Right hindlimb (tissue), 1 donor: Measurements from ENCODE around the gene DKK3.

Experiments
- DNase-seq: peaks from one replicate; pipeline ENCODE4 v3.0.0-alpha.2; 2018

The DKK3 gene

GRCh38 chr11:11966354-11966741 lies 42.1 kb downstream of the DKK3 start:
- no peak for DNase-seq

- no peak for DNase-seq
These were observed 42.6 kb downstream of the DKK3 start for GRCh38 chr11:11965656-11966353.

GRCh38 chr11:11965192-11965591 lies 43.2 kb downstream of the DKK3 start:
- no peak for DNase-seq

DNA sequence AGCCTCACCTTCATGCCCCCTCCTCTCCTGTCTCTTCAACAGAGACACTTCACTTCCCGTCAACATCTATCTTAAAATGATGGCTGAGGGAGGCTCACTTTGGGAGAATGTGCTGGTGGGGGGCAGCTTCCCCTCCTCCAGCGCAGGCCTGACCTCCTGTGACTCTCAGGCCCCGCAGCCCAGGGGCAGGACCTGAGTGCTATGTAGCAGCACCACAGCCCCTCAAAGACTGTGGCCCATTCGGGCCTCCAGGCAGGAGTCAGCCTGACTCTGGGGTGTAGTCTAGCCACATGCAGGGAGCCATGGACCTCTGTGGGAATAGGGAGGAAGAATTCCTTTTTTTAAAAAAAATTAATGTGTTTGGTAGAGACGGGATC lies 43.7 kb downstream of the DKK3 start:
- DNase-seq, result no peak

- no peak for DNase-seq
These were observed 44.3 kb downstream of the DKK3 start for GRCh38 chr11:11963842-11964773.

DNA sequence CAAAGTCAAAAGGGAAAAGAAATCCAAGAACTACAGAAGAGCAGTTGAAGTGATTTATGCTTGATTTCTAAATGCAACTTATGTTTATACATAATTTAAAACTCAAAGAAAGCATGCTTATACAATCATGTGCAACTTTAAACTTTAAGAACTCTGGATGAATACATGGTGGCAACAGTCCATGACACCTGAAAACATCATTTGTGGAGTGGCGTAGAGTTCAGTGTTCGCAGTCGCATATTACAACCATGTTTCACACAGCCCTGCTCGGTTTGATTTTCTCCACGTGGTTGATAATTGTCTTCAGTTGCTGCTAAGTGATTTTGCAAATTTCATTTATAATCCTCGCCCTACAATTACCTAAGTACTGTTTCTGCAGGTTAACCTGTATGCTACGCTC lies 45.4 kb downstream of the DKK3 start:
- DNase-seq, result no peak

DNA sequence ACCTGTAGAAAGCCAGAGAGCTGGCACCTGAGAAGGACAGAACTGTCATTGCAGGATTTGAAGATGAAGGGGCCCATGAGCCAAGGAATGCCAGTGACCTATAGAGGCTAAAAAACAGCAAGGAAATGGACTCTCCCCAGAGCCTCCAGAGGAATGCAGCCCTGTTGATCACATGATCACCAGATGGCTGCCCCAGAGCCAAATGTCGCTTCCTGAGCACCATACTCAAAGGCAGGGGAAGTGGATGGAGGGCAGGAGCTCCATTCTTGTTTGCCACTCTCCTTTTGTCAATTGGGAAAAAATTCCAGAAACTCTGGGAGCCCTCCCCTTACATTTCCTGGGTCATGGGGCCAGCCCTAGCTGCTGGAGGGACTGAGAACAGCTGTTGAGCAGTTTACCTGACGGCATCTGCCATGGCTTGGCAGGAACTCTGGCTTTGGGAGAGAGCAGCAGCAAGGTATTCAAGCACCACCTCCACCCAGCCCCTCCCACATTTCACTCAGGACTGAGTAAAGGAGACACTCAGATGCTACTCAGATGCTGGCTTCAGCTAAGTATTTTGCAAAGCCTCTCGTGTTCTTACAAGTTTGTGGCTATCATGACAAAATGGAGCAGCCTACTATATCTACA lies 46.9 kb downstream of the DKK3 start:
- no peak for DNase-seq

GRCh38 chr11:11960687-11961086 lies 47.7 kb downstream of the DKK3 start:
- DNase-seq, result no peak

DNA sequence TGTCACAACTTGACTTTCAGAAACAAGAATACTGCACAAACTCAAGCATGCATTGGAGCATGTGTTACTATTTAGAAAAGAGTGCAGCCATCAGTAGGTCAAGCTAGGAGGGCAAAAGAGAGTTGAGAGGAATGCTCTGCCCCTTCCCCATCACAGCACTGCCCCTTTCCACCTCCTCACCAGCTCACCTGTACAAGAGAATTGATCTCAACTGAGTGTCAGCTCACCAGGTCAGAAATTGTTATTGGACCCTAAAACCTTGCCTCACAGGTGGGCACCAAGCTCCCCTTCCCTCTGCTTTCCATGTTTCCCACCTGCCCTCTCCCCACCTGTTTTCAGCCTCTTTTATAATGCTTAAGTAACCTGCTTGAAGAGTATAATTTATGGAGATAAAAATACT lies 48.8 kb downstream of the DKK3 start:
- DNase-seq, result no peak

DNA sequence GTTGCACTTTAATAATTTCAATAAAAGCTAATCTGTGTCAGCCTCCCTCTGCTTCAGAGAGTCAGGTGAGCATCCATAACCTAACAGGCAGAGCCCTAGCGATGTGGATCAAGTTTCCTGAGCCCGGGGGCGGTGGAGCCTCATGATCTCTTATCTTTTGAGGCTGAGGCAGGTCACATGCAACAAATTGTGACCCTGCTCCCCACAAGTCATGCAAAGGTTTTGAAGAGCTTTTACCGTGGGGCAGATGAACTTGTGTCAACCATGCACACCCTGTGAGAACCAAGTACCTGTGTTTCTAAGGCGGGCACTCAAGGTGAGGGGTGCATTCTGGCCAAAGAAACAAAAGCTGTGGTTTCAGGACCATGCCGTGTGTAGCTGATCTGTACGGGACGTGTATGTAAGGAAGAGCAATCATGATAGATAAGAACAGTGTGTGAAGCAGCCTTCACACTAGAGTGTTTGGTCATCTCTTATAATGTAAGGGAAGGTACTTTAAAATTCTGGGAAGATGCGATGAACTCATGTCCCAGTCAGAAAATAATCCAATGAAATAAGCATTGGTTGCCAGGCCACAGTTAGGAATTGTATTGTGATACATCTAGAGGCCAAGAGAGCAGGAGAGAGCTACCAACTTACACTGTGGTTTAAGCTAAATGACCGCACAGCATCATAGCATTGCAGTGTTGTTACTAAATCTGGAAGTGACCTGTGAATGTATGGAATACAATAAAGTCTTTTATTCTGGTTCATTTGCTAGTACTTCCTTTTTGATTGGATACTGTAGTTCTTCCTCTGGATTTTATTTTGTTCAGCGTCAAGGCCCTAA lies 49.8 kb downstream of the DKK3 start:
- DNase-seq, result no peak

GRCh38 chr11:11956006-11956405 lies 52.4 kb downstream of the DKK3 start:
- DNase-seq, result no peak

GRCh38 chr11:11952036-11952435 lies 56.4 kb downstream of the DKK3 start:
- no peak for DNase-seq

DNA sequence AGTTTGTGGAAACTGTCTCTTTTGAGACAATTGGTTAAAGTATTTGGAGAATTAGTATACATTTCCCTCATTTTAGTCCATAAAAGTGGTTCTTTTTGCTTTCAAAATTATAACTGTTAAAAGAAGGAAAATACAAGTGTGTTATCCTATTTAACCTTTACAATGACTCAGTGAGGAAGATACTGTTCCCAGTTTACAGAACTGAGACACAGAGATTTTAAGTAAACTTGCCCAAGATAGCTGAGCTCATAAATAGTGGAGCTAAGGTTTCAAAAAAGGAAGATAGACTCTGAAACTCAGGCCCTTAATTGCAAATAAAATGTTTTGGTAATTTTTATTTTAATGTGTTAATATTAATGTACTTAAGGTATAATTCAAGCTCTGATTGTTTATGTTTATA lies 58.9 kb downstream of the DKK3 start:
- DNase-seq, result no peak

DNA sequence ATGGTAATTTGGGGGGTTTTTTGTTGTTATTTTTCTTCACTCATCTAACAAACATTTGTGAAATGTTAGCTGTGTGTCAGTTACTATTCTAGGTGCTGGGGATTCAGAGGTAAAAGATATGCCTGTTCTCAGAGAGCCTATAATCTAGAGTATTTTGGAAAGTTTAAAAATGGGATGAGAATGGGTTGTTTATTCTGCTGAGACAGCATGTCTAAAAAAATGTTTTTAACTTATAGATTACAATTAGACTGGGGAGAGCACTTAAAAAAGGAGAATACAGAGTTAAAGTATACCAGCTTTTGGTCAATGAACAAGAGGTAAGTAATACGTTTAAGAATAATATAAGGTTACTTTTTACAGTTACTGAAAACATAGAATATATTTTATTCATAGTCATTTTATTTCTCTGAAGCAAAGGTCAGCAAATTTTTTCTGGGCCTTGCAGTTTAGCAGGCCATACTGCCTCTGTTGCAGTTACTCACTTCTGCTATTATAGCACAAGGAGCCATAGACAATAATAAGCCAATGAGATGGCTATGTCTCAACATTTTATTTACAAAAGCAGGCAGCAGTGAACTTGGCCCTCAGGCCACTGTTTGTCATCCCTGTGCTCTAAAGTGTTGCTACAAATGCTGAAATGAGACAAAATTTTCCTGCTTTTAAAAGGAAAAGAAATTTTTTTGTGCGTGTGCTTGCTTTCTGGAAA lies 60.0 kb downstream of the DKK3 start:
- no peak for DNase-seq

GRCh38 chr11:11947825-11948224 lies 60.6 kb downstream of the DKK3 start:
- DNase-seq, result no peak

GRCh38 chr11:11946878-11947277 lies 61.5 kb downstream of the DKK3 start:
- DNase-seq, result no peak

- no peak for DNase-seq
These were observed 62.2 kb downstream of the DKK3 start for GRCh38 chr11:11946180-11946579.

GRCh38 chr11:11944444-11944843 lies 64.0 kb downstream of the DKK3 start:
- DNase-seq, result no peak

DNA sequence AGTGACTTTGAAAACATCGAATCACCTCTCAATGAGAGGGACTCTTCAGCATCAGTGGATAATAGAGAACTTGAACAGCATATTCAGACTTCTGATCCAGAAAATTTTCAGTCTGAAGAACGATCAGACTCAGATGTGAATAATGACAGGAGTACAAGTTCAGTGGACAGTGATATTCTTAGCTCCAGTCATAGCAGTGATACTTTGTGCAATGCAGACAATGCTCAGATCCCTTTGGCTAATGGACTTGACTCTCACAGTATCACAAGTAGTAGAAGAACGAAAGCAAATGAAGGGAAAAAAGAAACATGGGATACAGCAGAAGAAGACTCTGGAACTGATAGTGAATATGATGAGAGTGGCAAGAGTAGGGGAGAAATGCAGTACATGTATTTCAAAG lies 65.8 kb downstream of the DKK3 start:
- no peak for DNase-seq

- no peak for DNase-seq
These were observed 67.9 kb downstream of the DKK3 start for GRCh38 chr11:11940551-11940950.

DNA sequence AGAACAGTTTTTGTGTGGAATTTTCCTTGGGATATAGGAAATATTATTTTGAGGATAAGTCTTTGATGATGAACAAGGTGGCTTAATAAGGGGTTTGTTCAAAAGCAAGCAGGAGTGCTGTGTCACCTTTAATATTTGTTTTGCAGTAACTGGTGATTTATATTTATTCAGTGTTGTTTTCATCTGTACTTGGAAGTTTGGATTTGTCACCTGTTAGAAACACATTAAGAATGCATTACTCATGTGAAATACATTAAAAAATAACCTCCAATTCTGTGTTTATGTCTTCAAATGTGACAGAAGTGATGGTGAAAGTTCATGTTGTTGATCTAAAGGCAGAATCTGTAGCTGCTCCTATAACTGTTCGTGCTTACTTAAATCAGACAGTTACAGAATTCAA lies 70.5 kb downstream of the DKK3 start:
- DNase-seq, result no peak

DNA sequence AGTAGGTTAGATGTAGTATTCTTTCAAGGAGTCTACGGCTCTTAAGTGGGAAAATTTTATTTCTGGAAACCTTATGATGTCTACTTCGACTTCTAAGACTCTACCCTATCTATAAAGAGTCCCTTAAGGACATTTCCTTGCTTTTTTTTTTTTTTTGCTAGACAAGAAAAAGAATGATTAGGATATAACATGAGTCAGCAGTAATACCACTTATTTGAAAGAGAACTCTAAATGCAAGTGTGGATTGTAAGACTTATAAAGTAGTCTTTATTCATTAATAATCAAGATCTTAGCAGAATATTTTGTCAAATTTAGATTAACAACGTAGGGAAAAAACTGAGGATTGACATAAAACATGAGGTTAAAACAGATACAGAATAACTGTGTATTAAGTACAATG lies 71.0 kb downstream of the DKK3 start:
- DNase-seq, result no peak
